HG03520 (cell line): ENCODE data around the gene CDHR1.

Experiments used
- ATAC-seq: cut with Tn5 transposase; IDR thresholded peaks from one replicate; pipeline ENCODE4 v1.9.1; 2021; ENCODE audit warnings: mild to moderate bottlenecking, moderate library complexity; ENCODE audit not compliant: unreplicated experiment

CDHR1 gene

DNA sequence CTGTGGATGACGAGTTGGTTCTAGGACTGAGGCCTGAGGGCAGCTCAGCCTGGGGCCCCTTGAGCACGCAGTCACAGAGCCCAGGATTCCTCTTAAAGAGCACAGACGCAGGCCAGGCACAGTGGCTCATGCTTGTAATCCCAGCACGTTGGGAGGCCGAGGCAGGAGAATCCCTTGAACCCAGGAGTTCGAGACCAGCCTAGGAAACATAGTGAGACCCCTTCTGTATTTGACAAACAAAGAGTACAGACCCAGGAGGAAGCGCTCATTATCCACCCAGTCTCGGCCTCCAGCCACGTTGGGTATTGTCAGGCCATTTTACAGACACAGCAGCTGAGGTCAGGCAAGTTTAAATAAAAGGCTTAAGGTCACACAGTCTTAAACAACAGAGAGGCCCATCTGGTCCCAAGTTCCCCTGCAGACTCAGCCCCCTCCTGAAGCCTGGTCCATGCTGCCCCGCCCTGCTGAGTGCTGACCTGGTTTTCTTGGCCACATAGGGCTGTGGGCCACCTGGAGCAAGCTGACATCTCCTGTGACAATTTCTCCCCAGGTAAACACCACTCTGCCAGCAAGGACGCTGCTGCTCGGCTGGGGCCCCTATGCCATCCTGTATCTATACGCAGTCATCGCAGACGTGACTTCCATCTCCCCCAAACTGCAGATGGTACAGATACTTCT, 63.1 kb downstream of the CDHR1 start:
- ATAC-seq = no peak

DNA sequence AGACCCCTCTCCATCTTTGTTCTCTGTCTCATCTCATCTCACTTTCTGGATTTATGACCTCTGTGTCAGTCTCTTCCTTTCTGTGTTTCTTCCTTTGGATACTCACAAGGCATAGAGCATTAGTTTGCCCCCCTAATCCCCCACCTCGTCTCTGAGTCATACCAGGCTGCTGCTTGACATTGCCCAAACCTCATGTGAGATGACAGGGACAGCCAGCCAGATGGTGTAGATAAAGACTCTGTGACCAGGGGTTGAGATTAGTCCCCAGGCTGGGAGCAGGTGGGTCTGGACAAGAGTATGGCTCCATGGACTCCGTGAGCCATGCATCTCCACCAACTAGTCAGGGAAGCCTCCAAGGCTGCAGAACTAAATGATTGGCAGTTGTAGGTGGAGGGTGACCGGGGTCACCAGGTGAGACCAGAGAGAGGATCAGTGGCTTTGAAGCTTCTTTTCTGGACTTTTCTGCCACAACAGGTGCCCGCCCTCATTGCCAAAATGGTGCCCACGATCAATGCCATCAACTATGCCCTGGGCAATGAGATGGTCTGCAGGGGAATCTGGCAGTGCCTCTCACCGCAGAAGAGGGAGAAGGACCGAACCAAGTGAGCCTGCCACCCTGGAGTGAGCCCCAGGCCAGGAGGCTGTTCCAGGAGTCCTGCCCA, 63.8 kb downstream of the CDHR1 start:
- ATAC-seq = no peak

DNA sequence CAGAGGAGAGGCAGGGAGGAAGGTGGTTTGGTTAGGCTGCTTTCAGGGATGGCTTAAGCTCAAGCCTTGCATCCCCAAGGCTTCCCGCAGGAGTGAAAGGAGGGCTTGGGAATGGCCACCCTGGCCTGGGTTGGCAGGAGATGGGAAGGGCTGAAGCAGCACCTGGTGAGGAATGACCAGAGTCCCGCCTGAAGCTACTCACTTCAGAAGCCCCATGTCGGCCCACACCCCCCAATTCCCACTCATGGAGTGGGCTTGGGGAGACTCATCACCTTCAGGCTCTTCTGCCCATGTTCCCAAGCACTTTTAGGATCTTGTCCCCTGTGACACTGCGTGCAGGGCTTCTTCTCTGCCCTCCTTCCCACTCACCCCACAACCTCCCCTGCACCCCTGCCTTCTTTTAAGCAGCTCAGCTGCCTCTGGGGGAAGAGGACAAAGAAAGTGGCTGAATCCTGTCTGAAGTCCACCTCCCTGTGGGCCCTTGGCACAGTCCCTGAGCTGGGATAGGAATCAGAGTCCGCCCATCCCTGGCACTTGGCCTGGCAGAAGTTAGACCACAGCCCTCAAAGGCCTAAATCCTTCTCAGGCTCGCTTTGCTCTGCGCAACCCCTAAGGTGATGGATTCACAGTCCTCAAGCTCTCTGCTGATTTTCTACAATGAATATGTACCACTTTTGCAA, 67.0 kb downstream of the CDHR1 start:
- no peak for ATAC-seq

DNA sequence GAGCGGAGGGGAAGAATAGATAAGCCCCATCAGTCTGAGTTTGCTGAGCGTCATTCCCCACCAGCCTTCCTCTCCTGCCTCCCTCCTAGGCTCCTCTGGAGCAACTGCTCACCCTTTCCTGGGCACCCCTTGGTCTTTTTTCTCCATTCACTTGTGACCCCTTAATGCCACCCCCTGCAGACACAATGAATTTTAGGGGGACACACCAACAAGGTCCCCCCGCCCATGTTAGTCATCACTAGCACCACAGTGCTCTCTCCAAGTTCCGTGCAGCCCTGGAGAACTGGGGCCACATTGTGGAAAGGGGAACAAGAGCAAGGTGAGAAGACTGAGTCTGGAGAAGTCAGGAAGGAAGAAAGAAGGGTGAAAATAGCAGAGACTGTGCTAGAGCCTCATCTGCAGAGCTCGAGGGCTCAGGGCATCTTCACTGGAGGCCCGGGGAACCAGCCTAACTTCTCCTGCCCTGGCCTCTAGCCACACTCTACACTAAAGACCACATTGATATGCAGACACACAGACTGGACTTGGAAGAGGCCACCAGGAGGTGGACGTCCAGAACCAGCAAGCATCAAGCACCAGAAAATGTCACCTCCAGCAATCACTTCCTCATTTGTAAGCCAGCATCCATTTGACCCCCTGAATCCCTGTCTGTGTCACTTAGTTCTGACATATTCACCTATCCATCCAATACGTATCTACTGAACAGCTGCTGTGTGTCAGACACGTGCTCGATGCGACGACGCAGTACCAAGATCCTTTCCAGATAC, 68.0 kb downstream of the CDHR1 start:
- ATAC-seq = no peak

DNA sequence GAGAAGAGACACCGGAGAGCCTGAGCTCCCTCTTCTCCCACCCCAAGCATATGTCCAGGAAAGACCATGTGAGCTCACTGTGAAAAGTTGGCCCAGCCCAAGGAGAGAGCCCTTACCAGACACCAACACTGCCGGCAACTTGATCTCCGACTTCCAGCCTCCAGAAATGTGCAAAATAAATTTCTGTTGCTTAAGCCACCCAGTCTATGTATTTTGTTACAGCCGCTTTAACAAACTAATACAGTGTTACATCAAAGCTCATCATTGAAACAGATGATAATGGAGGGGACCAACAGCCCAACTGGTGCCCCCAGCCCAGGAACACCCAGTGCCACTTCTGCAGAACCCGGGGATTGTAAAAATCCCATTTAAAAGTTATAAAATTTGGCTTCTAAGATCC, 69.4 kb downstream of the CDHR1 start:
- no peak for ATAC-seq

DNA sequence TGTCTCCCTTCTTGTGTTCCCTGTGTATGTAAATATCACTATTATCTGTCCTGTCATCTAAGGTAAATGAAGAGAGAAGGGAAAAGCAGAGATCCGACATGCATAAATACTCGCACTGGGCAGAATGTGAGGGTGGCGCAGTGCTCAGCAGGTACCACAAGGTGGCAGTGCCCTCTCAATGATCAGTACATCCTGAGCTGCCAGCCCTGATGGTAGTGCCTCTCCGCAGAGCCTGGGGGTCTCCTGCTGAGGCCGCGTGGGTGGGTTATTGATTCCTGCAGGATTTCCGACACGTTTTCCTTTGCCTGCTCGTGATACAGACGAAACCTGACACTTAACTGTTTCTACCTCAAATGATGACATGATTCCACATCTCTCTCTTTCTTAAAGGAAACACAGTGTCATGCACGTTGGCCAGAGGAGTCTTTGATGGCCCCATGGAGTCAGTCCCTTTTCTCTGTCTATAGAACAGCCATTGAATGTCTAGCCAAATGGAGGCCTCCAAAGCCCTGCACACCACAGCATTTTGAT, 70.3 kb downstream of the CDHR1 start:
- ATAC-seq = peak; percentile 92

DNA sequence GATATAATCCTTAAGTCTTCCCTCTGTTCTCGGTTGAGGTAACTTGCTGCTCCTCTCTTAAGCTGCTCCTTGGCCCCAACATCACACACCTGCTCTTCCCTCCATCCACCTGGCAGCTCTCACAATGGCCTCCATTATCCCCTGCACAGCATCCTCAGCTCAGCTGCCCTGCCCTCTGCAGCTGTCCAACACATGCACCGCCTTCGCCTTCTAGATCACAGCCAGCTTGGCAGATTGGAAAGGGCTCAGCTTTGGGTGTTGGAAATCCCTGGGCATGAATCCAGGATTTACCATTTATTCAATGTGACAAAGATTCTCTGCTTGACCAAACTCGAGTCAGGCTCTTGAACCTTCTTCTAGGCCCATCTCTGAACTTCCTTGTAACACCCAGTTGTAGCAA, 71.1 kb downstream of the CDHR1 start:
- no peak for ATAC-seq

DNA sequence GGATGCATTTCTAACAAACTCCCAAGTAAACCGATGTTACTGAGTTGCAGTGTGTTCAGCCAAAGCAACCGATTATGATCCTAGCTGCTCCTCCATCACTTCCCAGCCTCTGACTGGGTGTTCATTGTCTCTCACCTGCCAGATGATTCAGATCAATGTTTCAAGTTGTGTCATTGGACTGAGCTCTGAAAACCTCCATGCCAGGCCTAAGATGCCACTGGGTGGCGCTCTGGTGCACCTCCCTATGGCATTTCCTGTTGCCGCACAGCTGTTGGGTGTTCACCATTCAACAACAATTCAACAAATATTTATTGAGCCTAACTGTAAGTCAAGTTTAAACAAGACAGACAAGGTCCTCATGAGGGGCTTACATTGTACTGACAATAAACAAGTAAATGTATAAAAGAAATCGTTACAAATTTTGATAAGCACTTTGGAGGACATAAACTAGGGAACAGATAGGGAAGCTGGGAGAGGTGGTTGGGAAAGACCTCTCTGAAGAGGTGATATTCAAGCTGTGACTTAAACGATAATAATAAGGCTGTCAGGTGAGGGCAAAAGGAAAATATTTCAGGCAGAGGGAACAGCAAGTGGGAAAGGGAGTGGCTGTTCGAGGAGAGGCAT, 73.3 kb downstream of the CDHR1 start:
- peak; percentile 70 for ATAC-seq

DNA sequence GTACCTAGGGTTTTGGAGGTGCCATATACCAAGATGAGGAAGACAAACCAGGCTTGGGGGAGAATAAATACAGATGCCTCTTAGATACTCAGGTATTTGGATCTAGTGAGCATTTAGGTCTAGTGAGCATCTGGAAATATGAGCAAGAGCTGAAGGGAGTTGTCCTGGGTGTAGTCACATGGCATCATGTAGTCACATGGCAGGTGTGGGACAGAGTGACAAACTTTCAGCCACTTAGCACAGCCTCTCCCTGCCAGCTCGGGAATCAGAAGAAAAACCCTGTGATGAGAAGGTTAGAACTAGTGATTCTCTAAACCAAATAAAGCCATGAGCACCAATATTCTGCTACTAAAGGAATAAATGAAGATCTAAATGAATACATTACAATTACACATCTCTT, 74.8 kb downstream of the CDHR1 start:
- no peak for ATAC-seq
